ENCODE results near the gene RSPH4A. TPM values are rescaled to one million over a fixed set of nuclear protein-coding genes. Genes with fewer than 3 reads are reported as not detected.

Gene RSPH4A
- total RNA-seq, 1 donor from 2014 or later, result 0.14 TPM

GRCh38 chr6:116682334-116682712 lies 66.0 kb downstream of the RSPH4A start:
- H3K9me3 Mint-ChIP-seq, result peaks cover 6% of the 10 kb centered on the region
- peaks cover 29% of the 10 kb centered on the region for H3K36me3 Mint-ChIP-seq (ENCODE audit: low read depth)
- intact Hi-C loops (cut with micrococcal nuclease), result loop anchor here (1.0 kb wide), 1 partner anchor 13 kb away; no protein-coding TSS in a partner anchor
- DNase-seq (ENCODE audit: low spot score), result peak; percentile 24
- H3K4me3 Mint-ChIP-seq (ENCODE audit: low read depth), result peak overlapping the region; percentile 92
- H3K4me1 Mint-ChIP-seq (ENCODE audit: low read depth), result peaks cover 22% of the 10 kb centered on the region
- no peaks in the 10 kb centered on the region for H3K27me3 Mint-ChIP-seq (ENCODE audit: low read depth)
- H3K27ac Mint-ChIP-seq, result peak overlapping the region; percentile 76

Other genes with a start within 250 kb of the RSPH4A start
- gene DSE, start 245.5 kb upstream of the RSPH4A start, total RNA-seq, result 3.4 and 3.8 TPM in 2 replicates
- 8.6 and 9.7 TPM in 2 replicates for gene CALHM6, start 155.1 kb upstream of the RSPH4A start, total RNA-seq
- gene CALHM5, start 104.8 kb upstream of the RSPH4A start, total RNA-seq, result not detected in 2 replicates
- not detected in 2 replicates for gene TRAPPC3L, start 70.8 kb upstream of the RSPH4A start, total RNA-seq
- gene CALHM4, start 62.7 kb upstream of the RSPH4A start, total RNA-seq, result not detected in 2 replicates
- 40.6 and 42.1 TPM in 2 replicates for gene RWDD1, start 45.0 kb upstream of the RSPH4A start, total RNA-seq
- 17.2 and 17.9 TPM in 2 replicates for gene ZUP1, start 52.3 kb downstream of the RSPH4A start, total RNA-seq
- gene KPNA5, start 64.7 kb downstream of the RSPH4A start, total RNA-seq, result 6.3 and 7.4 TPM in 2 replicates
- gene FAM162B, start 149.2 kb downstream of the RSPH4A start, total RNA-seq, result not detected in 2 replicates
- gene GPRC6A, start 212.6 kb downstream of the RSPH4A start, total RNA-seq, result not detected in 2 replicates